NCI-H82 treated with DMSO at 0.1 percent for 48 hours (cell line): ENCODE results near the gene GTPBP4.

Experiments used
- DNase-seq: peaks from one replicate; lab custom pipeline; 2025; ENCODE audit not compliant: unreplicated experiment; lab: John Stamatoyannopoulos, UW

The GTPBP4 gene

DNA sequence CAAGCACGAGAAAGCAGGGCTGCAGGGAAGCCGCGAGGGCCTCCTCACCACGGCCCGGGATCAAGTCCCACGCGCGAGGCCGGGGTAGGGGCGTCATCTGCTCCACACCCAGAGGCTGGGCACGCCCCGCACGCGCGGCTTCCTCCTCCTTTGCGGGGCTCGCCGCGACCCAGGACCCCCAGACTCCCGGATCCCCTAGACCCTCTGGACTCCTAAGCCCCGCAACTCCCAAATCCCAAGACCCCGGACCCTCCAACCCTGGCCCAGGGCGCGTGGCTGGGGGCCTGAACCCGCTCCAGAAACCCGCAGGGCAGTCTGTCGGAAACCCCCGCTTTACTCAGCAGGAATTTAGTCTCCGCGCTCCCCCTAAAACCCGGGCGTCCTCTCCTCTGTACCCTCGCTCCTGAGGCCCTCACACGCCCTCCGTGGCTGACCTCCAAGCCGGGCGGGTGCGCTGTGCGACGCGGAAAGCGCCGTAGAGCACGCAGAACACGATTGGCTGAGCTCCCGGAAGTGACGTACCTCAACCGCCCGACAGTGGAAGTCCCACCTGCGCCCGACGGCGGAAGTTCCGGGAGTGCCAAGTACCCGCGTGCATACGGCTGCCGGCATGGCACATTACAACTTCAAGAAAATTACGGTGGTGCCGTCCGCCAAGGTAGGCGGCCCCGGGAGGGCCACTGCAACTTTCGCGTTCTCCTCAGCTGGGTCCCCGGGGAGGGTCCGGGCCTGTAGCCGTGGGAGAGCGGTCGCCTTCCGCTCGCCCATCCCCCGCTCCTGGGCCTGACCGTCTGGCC, at the start of gene GTPBP4:
Gene GTPBP4 (plus strand): TSS at position 565 of the 797 bp plus-strand sequence. CDS start 46 bp downstream, at position 611.
- peak; percentile 82 for DNase-seq

DNA sequence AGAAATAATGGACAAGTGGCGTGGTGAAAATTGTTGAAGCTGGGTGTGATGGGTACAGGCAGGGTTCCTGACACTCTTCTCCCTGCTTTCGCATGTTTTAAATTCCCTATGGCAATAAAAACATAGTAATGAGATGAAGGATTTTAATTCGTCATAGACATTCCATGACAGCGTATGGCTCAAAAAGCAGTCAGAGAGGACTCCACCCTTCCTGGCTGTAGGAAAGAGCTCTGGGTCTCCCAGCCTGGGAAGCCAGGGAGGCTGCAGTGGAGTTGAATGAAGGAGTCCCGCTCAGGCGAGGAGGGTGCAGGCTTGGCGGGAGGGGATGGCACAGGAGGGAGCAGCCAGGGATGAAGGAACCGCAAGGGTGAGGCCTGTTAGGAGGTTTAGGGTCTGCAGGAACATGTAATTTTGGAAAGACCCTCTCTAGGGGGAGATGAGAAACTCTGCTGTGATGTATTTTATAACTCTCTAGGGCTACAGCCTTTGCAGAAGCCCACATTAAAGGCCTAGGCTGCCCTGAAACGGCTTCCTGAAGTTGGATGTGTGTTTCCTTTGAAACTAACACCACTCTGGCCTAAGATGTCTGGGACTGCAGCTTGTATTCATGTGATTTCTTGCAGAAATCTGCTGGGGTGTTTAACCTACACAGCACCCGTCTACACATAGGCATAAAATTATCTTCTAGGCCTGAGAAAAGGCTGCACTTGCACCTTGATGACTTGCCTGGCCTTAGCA, 49.1 kb upstream of the GTPBP4 start:
- no peak for DNase-seq

DNA sequence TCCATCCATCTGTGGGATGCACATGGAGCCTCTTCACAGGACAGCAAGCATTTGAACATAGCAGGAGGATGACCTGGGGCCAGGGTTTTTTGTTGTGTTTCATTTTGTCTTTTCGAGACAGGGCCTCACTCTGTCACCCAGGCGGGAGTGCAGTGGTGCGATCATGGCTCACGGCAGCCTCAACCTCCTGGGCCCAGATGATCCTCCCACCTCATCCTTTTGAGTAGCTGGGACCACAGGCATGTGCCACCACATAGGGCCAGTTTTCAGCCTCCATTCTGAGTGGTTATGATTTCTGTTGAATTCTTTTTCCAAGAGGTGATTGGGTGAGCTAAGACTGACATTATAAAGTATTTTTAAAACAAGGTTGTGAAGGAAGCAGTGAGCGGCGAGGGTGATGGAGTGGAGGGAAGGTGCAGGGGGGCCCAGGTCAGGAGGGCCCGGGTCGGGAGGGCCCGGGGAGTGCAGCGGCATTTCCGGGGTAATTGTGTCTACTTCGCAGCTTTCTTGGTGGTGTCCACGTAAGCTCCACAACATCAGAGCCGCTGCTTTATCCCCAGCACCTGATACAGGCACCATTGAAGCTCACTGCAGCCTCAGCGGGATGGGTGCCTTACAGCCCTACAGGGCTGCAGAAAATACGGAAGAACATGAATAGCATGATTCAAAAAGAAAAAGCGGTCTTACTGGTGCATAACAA, 44.8 kb upstream of the GTPBP4 start:
- DNase-seq: no peak

DNA sequence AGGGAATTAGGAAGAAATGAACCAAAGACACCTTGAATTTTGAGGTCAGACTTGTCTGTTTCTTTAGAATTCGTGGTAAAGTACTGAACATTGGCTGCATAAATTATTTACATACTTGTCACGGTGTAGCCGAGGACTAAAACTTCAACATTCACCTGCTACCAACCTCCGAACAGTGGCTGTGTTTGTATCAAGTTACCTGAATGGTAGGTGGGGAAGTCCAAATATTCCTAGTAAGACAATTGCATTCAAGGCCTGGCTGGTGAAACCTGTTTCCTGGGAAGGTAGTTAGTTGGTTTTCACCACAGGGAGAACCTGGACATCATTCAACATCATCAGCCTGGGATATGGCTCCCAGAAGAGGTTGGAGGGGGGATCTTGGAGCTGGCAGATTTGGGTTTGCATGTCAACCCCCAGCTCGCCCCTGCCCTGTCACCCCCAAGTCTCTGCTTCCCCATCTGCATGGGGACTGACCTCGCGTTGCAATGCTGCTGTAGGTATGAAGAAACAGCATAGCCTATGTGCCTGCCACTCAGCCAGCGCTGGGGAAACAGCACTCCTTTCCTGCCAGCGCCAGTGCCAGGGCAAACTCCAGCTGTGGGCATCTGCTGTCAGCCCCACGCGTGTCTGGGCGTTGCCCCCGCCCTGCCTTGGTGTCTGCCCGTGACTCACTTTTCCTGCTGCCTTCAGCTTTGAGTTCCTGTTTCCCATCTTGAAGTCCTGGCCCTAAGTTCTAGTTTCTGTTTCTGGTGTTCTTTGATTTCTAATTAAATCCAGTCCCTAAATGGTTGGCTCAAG, 44.0 kb upstream of the GTPBP4 start:
- no peak for DNase-seq

DNA sequence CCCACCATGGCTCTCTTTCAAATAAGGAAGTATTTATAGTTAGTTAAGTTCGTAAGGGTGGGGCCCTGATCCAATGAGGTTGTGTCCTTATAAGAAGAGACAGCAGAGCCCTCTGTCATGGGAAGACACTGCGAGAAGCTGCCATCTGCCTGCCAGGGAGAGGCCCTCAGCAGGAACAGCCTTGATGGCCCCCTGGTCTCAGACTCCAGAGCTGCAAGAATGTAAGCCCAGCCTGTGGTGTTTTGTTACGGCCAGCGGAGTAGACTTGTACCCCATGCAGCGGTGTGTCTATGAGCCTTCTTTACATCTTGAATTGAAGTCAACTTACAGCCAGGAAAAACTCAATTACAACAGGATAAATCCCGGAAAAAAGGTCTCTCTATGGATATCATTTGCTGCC, 42.5 kb upstream of the GTPBP4 start:
- DNase-seq: no peak

DNA sequence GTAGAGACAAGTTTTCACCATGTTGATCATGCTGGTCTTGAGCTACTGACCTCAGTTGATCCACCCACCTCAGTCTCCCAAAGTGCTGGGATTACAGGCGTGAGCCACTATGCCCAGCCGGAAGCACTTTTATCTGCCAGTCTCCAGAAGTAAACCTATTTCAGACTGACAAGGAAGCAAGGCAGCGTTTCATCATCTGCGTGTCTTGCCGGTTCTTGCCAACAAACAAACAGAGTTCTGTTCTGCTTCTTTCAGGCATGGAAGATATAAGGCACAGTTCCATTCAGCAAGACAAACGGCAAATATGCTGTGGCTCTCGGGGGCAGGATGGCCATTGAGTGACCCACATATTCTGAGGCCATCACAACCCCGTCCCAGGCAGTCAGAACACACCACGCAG, 41.2 kb upstream of the GTPBP4 start:
- DNase-seq: no peak

DNA sequence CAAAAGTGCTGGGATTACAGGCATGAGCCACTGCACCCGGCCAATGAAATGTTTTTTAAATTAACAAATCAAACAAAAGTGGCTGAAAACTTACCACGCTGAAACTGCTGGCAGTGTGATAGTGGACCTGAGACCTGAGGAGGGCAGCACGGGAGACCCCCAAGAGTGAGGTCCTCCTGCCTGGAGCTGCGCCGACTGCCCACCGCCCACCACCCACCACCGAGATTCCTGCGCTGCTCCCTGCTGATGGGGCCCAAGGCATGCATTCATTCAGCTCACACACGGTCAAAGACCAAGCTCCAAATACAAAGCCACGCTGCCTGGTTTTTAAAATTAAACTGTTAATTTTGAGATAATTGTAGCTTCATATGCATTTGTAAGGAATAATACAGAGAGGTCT, 40.4 kb upstream of the GTPBP4 start:
- no peak for DNase-seq

DNA sequence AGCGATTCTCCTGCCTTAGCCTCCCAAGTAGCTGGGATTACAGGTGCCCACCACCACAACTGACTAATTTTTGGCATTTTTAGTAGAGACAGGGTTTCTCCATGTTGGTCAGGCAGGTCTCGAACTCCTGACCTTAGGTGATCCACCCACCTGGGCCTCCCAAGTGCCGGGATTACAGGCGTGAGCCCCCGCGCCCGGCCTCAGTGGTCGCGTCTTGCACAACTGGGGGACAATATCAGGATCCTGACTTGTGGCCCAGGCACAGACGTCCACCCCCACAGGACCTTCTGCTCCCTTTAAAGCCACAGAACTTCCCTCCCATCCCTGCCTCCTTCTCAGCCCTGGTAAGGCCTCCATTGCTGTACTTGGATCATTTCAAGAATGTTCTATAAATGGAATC, 39.9 kb upstream of the GTPBP4 start:
- no peak for DNase-seq

DNA sequence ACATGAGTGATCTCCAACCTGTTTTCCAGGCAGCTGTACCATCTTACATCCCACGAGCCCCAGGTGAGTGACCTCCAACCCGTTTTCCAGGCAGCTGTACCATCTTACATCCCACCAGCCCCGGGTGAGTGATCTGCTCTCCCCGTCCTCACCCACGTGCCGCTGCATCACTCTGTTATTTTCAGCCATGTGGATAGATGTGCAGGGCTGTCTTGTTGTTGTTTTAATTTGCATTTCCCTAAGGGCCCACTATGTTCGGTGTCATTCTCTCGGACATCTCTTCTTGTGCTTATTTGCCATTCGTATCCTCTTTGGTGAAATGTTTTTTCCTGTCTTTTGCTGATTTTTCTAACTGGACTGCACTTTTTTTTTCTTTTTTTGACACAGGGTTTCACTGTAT, 38.8 kb upstream of the GTPBP4 start:
- no peak for DNase-seq

DNA sequence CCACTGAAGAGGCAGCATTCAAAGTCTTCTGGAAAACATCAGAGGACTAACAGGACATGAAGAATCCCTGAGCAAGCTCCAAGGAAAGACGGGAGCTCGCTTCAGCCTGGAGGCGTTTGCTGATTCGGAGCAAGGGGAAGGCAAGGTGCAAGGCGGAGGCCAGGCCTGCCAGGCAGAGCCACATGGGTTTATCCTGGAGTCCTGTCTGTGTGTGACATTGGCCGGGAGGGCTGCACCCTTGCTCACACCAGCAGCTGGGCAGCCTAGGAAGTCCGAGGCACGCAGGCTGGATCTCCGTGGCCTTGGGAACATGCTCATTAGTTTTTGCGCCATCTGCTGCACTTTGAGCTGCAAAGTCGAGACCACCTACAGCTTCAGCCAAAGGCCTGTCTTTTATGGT, 34.4 kb upstream of the GTPBP4 start:
- DNase-seq: no peak

DNA sequence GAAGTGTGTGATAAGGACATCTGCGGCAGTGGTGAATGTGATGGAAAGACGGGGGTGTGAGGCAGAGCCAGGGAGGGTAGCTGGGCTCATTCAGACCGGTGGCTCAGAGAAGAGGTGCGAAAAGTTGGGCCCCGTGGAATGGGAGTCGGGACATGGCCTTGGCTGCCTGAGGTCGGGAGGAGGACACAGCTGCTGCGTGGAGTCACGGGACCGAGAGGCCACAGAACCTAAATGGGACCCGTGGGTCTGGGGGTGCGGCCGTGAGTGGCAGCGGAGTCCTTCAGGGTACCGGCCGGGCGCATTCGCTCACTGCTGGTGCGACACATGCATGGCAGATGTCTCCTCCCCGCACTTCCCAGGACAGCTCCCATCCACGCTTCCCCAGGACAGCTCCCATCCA, 33.8 kb upstream of the GTPBP4 start:
- DNase-seq: no peak

DNA sequence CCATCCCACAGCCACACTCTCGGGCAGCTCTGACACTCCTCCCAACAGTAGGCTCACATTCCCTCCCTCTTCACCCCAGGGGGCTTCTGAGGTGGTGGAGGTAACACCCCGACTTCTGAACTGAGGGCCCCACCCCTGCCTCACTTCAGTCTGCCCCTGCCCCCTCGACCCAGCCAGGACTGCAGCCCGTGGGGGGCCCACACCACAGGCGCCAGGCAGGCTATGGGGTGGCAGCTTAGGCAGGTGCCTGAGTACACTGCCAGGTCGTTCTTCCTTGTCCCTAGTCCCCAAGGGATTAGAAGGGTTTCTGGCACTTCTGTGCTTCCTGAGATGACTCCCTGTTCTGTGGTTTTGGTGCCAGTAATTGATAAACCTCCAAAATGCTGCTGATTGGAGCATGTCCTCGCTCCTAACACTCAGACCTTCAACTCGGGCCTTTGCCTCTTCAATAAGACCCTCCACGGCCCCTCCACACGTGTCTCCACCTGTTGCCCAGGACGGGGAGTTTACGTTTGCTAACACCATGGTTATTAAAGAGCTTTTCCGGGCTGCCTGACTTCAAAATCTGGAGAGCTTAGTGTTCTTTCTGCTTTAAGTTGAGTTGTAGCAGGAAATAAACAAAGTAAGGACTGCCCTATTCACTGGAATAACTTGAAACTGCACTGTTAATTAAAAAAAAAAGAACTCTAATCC, 33.0 kb upstream of the GTPBP4 start:
- DNase-seq: no peak

DNA sequence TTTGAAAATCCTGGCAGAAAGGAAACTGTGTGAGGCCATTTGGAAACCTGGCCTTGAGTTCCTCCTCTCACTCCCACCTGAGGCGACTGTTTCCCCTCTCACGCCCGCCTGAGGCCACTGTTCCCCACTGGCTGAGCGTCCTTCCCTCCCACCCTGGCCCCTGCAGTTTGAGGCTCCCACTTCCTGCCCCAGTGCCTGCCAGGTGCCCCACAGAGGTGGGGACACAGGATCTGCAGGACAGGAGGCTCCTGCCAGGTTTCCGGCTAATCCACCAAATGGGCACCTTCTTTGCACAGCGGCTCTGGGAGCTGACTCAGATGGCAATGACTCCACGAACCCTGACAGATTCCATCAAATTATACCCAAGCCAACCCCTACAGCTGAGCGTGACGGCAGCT, 32.4 kb upstream of the GTPBP4 start:
- DNase-seq: no peak

DNA sequence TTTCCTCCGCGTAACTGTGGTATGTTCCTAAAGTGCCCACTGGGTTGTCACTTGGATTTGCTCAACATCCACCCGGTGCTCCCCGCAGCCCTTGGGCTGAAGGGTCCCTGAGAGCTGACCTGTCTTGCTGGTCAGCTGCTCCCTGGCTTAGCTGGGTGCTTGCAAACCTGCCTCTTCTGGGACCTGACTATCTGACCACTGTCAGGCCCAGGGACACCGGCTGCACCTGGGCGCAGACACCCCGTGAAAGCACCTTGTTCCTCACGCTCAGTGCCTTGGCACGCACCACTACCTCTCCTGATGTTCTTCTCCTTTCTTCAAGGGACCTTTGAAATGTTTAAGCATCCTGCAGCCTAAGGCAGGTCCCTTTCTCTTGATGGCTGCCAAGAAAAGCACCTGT, 30.1 kb upstream of the GTPBP4 start:
- no peak for DNase-seq

DNA sequence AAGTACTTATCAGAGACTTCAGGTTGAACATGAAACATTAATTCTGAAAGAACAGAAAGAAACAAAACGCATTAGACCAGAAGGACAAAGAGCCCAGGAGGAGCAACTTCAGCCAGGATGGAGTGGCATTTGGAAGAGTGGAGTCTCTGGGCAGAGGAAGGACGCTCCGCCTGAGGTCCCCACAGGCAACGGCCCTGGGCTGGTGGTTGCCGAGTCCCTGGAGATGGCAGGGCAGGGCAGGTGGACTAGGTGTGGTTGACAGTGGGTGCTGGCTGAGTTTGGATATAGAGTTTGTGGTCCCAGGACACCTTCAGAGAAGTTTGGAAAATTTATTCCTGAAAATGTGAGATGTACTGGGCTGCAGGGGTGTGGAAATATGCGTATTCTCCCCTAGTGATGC, 29.4 kb upstream of the GTPBP4 start:
- no peak for DNase-seq

DNA sequence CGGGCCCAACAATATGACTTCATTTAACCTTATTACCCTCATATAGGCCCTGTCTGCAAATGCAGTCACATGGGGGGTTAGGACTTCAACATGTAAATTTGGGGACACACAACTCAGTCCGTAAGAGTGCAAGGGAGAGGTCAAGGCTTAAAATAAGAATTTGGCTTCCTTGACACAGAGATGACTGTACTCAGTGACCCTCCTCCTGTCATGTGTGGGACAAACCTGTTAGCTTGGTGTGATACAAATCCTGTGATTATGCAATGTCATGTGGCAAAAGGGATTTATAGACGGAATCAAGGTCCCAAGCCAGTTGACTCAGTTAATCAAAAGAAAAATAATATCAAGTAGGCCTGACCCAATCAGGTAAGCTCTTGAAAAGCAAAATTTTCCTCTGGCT, 25.9 kb upstream of the GTPBP4 start:
- DNase-seq: no peak

DNA sequence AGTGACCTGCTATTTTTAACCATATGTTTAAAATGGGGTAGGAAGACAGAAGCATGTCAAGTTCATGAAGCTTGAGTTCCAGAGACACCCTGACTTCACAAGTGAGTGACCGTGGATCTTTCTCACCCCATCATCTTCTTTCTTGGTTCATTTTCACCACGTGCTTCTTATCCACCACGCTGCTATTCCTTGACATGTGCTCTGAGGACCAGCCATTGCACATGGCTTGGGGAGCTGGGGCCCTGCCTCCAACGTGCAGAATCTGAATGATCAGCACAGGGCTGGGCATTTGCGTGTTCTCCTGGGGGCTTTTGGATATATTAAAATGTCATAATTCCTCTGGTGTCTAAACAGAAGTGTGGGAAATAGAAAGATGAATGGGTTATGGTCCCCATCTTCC, 25.0 kb upstream of the GTPBP4 start:
- DNase-seq: no peak

DNA sequence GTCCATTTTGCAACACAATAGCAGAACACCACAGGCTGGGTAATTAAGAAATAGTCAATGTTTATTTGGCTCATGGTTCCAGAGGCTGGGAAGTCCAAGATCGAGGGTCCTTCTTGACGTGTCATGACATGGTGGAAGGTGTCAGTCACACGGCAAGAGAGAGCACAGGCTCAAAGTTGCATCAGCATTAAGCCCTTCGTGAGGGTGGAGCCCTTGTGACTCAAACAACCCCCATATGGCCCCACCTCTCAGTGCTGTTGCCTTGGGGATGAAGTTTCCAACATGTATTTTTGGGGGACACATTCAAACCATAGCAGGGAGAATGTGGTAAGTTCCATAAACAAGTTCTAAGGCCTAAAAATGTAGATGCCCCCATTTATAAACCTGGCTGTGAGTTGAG, 24.6 kb upstream of the GTPBP4 start:
- DNase-seq: no peak

DNA sequence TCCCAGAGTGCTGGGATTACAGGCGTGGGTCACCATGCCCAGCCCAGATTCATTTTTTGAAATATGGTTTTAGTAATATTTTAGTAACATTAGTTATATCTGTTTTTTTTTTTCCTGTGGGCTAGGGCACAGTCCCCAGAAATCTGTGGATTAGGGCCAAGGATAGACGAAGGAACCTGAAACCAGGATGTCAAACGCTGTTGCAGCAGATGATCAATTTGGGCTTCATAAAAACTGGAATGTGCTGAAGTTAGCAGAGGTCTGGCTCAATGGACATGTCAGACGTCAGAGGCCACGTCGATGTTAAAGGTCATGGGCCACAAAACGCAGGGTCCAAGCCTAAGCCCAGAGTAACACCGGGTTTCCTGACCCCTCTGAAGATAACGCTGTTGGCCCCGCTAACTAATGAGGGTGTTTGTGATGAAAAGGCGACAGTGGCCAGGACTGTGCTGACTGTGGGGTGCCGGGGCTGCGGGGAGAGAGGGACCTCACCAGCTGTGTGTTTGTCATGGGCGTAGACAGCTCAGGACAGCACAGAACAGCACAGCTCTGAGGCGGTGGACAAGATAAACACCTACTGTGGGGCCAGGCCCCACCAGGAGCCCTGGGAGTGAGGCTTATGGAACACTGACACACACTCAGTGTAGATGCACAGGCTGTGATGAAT, 23.8 kb upstream of the GTPBP4 start:
- no peak for DNase-seq

DNA sequence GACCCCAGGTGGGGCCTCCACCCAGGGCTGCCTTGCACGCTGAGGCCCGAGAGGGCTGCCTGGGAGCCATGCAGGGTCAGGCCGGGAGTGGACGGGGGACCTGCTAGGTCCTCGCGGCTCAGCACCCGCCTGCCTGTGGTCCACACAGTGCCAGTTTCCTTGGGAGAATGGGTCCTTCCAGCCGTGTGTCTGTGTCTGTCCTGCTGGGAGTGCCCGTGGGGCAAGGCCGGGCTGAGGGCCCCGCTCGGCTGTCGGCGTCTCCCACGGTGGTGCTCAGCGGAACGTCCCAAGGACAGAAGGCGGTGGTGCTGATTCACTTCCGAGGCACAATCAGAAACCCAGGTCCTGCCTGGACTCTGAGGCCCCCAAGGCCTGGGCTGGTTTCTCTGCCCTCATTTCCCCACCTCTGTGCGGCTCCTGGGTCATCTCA, 23.2 kb upstream of the GTPBP4 start:
- no peak for DNase-seq
